Bronchial epithelial cell (primary cell): ENCODE measurements around the gene CSMD2. TPM values are rescaled to one million over a fixed set of nuclear protein-coding genes. Genes with fewer than 3 reads are reported as not detected.

Experiments
- DNase-seq: peaks from one replicate; pipeline ENCODE4 v3.0.0-alpha.2; 2010; ENCODE audit warnings: low read depth
- FAIRE-seq: peaks from 2 replicates; lab custom pipeline; 2011; peaks lifted over from hg19 to GRCh38; lab: Jason Lieb, UNC
- H3K27me3 ChIP-seq: 2 replicates; pipeline ENCODE4 v1.5.1; 2011; ENCODE audit warnings: low read length; ENCODE audit not compliant: control insufficient read depth, insufficient read depth
- H3K36me3 ChIP-seq: 2 replicates; pipeline ENCODE4 v1.5.1; 2011; ENCODE audit warnings: low read length; ENCODE audit not compliant: control insufficient read depth, insufficient read depth
- H3K4me3 ChIP-seq: 2 replicates; pipeline ENCODE4 v1.5.1; 2011; ENCODE audit warnings: mild to moderate bottlenecking, low read depth, low read length, control low read depth
- total RNA-seq: library from RNA; depleted of rRNA; stranded (reverse); fragments of >200 nt; gene quantifications from 2 replicates; pipeline ENCODE4 v1.2.1, GENCODE V29; 2014
- TF ChIP-seq, protein P1 (sequence below): IDR thresholded peaks from 2 replicates; pipeline ENCODE4 v1.5.1; 2011; ENCODE audit warnings: mild to moderate bottlenecking, moderate library complexity, low read length, control low read depth, inconsistent platforms; ENCODE audit not compliant: insufficient read depth, severe bottlenecking

The CSMD2 gene
- total RNA-seq, 1 donor from 2014 or later: not detected

DNA sequence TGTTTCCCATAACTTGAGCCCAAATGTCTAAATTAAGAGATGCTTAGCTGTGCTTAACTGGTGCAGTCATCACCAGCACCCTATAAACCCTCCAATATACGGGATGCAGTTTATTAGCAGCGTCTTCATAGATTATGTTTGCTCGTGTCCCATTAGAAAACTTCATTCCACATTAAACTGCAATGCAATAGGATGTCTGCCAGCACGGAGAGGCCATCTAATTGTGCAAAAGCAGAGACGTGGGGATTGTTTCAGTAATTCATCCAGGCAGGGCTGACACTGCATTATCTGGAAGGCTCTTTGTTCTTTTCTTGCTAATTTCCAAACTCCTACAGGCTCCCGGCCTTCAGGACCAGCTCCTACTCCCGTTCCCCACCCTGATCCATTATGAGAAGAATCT, 89.5 kb downstream of the CSMD2 start:
- TF ChIP-seq, protein P1, sequence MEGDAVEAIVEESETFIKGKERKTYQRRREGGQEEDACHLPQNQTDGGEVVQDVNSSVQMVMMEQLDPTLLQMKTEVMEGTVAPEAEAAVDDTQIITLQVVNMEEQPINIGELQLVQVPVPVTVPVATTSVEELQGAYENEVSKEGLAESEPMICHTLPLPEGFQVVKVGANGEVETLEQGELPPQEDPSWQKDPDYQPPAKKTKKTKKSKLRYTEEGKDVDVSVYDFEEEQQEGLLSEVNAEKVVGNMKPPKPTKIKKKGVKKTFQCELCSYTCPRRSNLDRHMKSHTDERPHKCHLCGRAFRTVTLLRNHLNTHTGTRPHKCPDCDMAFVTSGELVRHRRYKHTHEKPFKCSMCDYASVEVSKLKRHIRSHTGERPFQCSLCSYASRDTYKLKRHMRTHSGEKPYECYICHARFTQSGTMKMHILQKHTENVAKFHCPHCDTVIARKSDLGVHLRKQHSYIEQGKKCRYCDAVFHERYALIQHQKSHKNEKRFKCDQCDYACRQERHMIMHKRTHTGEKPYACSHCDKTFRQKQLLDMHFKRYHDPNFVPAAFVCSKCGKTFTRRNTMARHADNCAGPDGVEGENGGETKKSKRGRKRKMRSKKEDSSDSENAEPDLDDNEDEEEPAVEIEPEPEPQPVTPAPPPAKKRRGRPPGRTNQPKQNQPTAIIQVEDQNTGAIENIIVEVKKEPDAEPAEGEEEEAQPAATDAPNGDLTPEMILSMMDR: no peak
- H3K4me3 ChIP-seq: no peak overlapping the region
- FAIRE-seq: no peak
- no peaks in the 10 kb centered on the region for H3K27me3 ChIP-seq
- no peak for DNase-seq
- H3K36me3 ChIP-seq: no peaks in the 10 kb centered on the region

- DNase-seq: no peak
- no peaks in the 10 kb centered on the region for H3K36me3 ChIP-seq
- no peaks in the 10 kb centered on the region for H3K27me3 ChIP-seq
- TF ChIP-seq, protein P1: no peak
- no peak overlapping the region for H3K4me3 ChIP-seq
- no peak for FAIRE-seq
Measured at GRCh38 chr1:34073028-34073695, 91.9 kb downstream of the CSMD2 start.

- DNase-seq (no peak), FAIRE-seq (no peak)
- Histone ChIP-seq H3K4me3 (no peak overlapping the region), H3K27me3 (no peaks in the 10 kb centered on the region), H3K36me3 (no peaks in the 10 kb centered on the region)
- TF ChIP-seq, protein P1: no peak
Measured at GRCh38 chr1:34070201-34070836, 94.7 kb downstream of the CSMD2 start.

DNA sequence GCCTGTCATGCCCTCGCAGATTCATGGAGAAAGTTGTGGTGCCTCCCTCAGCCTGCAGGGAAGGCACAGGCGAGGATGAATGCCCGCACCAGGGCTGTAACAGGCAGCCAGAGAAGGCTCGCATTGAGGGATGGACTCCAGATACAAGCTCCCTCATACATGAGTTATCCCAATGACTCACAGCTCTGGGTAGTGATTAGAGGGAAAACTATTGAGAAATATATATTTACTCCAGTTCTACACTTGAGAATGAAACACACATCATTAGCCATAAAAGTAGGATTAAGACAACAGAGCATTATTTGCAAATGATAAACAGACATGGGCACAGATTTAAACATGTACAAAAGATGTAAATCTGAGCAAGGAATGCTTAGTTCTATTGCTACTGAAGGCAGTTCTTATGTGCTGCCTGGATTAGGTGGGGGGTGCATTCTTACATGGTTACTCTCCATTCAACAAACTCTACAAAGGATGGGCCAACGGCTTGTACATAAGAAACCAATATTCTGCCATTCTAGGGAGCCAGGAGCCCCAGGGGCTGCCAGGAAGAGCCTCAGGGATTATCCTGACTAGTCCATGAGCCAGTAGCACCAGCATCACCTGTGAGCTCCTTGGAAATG, 97.9 kb downstream of the CSMD2 start:
- no peaks in the 10 kb centered on the region for H3K36me3 ChIP-seq
- FAIRE-seq: no peak
- TF ChIP-seq, protein P1: no peak
- H3K4me3 ChIP-seq: no peak overlapping the region
- H3K27me3 ChIP-seq: no peaks in the 10 kb centered on the region
- DNase-seq: peak; percentile 11

GRCh38 chr1:34066166-34066565, 98.9 kb downstream of the CSMD2 start:
- TF ChIP-seq, protein P1: no peak
- no peak for DNase-seq
- Histone ChIP-seq H3K4me3 (no peak overlapping the region), H3K36me3 (no peaks in the 10 kb centered on the region), H3K27me3 (no peaks in the 10 kb centered on the region)
- FAIRE-seq: no peak
